Aorta (tissue), 5 donors: ENCODE results near the gene NAT8. TPM values are rescaled to one million over a fixed set of nuclear protein-coding genes. Genes with fewer than 3 reads are reported as not detected.
"Not testable (repeated sequence)": the region's sequence is repeated elsewhere in the genome, so short reads cannot be mapped to it uniquely, and the experiment has no call there.

Experiments
- ATAC-seq: fragments of 200-7000 bp; cut with Tn5 transposase; one replicate; pipeline ENCODE4 v1.9.1; 2022; ENCODE audit warnings: moderate library complexity; ENCODE audit not compliant: low FRiP score
- DNase-seq, 2 donors: peaks; one replicate each; pipeline ENCODE4 v3.0.0-alpha.2; 2020
- H3K27ac ChIP-seq, 2 donors: one replicate each; pipeline ENCODE4 v1.5.1; 2013; ENCODE audit warnings: low read length in 2 of 2, mild to moderate bottlenecking in 2 of 2, moderate library complexity in 2 of 2, control low read depth in 1 of 2, inconsistent platforms in 1 of 2, low read depth in 1 of 2
- H3K27me3 ChIP-seq, 2 donors: one replicate each; pipeline ENCODE4 v1.6.1; 2013; ENCODE audit warnings: control low read depth in 1 of 2, low read length in 1 of 2, mild to moderate bottlenecking in 1 of 2, moderate library complexity in 1 of 2; ENCODE audit not compliant: insufficient read depth in 2 of 2, control insufficient read depth in 1 of 2
- H3K36me3 ChIP-seq, 2 donors: one replicate each; pipeline ENCODE4 v1.6.1; 2013; ENCODE audit warnings: control low read depth in 1 of 2, low read length in 1 of 2, mild to moderate bottlenecking in 1 of 2; ENCODE audit not compliant: insufficient read depth in 2 of 2, control insufficient read depth in 1 of 2
- H3K4me1 ChIP-seq, 2 donors: one replicate each; pipeline ENCODE4 v1.6.1; 2013; ENCODE audit warnings: low read length in 2 of 2, control low read depth in 1 of 2, mild to moderate bottlenecking in 1 of 2, moderate library complexity in 1 of 2; ENCODE audit not compliant: insufficient read depth in 2 of 2, control insufficient read depth in 1 of 2
- H3K4me3 ChIP-seq, 2 donors: one replicate each; pipeline ENCODE4 v1.5.1; 2013; ENCODE audit warnings: low read length in 2 of 2, control low read depth in 1 of 2, mild to moderate bottlenecking in 1 of 2
- H3K9me3 ChIP-seq: one replicate; pipeline ENCODE4 v1.6.1; 2013; ENCODE audit warnings: mild to moderate bottlenecking, low read length; ENCODE audit not compliant: control insufficient read depth
- WGBS, 2 donors: extraction: QIAGEN DNeasy Blood & Tissue Kit; methylation state at CpG; one replicate each; pipeline ENCODE4 v1.1.7; 2013; 5-methylcytosine and 5-hydroxymethylcytosine counted together
- intact Hi-C, 2 donors: fragments of 100-400 bp; cut with DNase I; formaldehyde crosslinking; loops; one replicate each; pipeline versions ENCODE4 v1.14.2 to v1.15.0; 2022
- polyA plus RNA-seq, 2 donors: library from polyadenylated mRNA; stranded (reverse); fragments of 200-250 nt; gene quantifications; one replicate each; pipeline ENCODE4 v1.2.3, GENCODE V29; 2013
- total RNA-seq, 2 donors: library from RNA; stranded (reverse); fragmentation: NEBNext Ultra II Directional; extraction: Animal tissue kit (Norgen Biotek cat#: 25700); gene quantifications; one replicate each; pipeline ENCODE4 v1.2.1, GENCODE V29; 2021
- donor health status: healthy with polysubstance abuse.
- donor health status: Bipolar disorder and iron deficiency.
- donor health status: DM: no; HTN: no; CAD: no.
- donor health status: DM: no; HTN: no; CAD: no.
- donor health status: DM: yes; HTN: yes; CAD: no.

Gene NAT8
- total and polyA plus RNA-seq, 4 donors, result not detected

DNA sequence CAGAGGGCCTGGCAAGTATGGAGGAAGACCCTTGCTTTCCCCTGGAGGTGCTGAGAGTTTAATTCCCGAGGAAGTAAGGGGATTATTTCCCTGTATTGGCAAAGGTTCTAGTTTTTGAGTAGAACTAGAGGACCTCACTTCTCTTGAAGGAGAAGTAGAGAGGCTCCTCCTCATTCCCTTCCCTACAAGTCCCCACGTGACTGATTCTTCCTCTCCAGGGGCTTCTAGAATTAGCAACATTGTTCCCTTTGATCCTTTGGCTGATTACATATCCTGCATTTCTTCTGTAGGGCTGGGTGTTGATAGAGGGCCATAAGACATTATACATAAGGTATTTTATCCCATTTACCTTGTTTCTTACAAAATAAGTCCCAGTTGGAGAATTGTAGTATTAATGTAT, 35.8 kb upstream of the NAT8 start:
- ATAC-seq, H3K9me3 ChIP-seq, intact Hi-C loops, DNase-seq, H3K4me3 ChIP-seq, H3K27ac ChIP-seq, H3K36me3 ChIP-seq, H3K27me3 ChIP-seq, H3K4me1 ChIP-seq: not testable (repeated sequence)
- 59 to 76% methylated on average over 2 of the region's 2 CpGs for WGBS, 2 donors

DNA sequence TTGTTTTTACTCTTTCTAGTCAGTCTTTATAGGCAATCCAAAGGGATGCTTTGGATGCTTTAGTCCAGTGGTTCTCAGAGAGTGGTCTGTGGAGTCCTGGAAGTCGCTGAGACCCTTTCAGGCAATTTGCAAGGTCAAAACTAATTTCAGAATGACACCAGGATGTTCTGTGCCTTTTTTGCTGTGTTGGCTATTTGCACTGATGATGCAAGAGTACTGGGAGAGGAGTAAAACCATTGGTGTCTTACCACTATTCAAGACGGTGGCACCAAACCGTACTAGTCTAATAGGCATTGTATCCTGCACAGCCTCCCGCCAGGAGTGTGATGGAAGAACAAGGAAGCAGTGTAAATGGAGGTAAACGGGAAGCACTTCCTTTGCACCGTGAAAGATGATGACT, 34.0 kb upstream of the NAT8 start:
- H3K36me3 ChIP-seq, H3K9me3 ChIP-seq, H3K4me1 ChIP-seq, H3K27me3 ChIP-seq, ATAC-seq, H3K4me3 ChIP-seq, intact Hi-C loops, H3K27ac ChIP-seq, DNase-seq: not testable (repeated sequence)
- 74 to 87% methylated on average over 5 to 6 of the region's 6 CpGs for WGBS, 2 donors

DNA sequence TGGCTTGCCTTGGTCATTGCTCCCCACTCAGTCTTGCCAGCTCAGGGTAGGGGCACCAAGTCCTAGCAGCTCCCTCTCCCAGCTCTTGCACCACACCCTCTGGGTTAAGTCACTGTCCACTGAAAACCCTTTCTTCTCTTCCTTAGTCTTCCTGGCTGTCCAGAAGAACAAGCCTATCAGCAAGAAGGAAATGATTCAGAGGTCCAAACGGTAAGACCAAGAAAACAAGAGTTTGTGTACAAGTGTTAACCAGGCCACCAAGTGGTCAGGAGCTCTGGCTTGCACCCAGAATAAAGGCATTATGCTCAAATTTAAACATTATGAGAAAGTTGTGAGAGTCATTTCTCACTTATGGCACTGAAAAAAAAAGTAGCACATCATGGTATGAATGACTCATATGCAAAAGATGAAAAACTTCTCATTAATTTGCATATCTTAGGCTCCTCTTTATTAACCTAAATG, 32.5 kb upstream of the NAT8 start:
- WGBS, 2 donors, result 52% methylated on average over 1 of the region's 1 CpG
- not testable (repeated sequence) for H3K9me3 ChIP-seq, ATAC-seq

DNA sequence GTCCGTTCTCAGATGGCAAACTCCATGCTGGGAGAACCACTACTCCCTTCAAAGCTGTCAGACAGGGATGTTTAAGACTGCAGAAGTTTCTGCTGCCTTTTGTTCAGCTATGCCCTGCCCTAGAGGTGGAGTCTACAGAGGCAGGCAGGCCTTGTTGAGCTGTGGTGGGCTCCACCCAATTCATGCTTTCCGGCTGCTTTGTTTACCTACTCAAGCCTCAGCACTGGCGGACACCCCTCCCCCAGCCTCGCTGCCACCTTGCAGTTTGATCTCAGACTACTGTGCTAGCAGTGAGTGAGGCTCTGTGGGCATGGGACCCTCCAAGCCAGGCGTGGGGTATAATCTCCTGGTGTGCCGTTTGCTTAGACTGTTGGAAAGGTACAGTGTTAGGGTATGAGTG, 27.8 kb upstream of the NAT8 start:
- WGBS, 2 donors, result 76 to 79% methylated on average over 6 of the region's 6 CpGs
- H3K27me3 ChIP-seq, ATAC-seq, DNase-seq, H3K9me3 ChIP-seq, H3K4me1 ChIP-seq, H3K27ac ChIP-seq, H3K4me3 ChIP-seq, H3K36me3 ChIP-seq, intact Hi-C loops: not testable (repeated sequence)

More for the DNA sequence above, 32.5 kb upstream of the NAT8 start:
- H3K4me1 ChIP-seq, H3K27ac ChIP-seq, H3K36me3 ChIP-seq, intact Hi-C loops, DNase-seq, H3K27me3 ChIP-seq, H3K4me3 ChIP-seq: not testable (repeated sequence)

DNA sequence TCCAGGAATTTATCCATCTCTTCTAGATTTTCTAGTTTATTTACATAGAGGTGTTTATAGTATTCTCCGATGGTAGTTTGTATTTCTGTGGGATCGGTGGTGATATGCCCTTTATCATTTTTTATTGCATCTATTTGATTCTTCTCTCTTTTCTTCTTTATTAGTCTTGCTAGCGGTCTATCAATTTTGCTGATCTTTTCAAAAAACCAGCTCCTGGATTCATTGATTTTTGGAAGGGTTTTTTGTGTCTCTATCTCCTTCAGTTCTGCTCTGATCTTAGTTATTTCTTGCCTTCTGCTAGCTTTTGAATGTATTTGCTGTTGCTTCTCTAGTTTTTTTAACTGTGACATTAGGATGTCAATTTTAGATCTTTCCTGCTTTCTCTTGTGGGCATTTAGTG, 25.0 kb upstream of the NAT8 start:
- 83 to 88% methylated on average over 3 of the region's 3 CpGs for WGBS, 2 donors
- ATAC-seq, result not testable (repeated sequence)

DNA sequence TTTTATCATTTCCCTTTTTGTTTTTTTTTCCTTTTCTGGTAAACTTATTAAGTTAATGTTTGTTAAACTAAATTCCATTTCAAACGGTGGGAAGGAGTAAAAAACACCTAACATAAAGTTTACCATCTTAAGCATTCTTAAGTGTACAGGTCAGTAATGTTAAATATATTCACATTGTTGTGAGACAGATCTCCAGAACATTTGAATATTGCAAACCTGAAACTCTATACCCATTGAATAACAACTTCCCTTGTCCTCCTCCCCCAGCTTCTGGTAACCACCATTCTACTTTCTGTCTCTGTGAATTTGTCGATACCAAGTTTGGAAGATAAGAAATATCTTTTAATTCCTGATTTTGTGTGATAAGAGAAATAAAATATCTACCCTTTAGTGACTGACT, 12.0 kb upstream of the NAT8 start:
- H3K9me3 ChIP-seq, result no peaks in the 10 kb centered on the region
- H3K27ac ChIP-seq, result no peak overlapping the region
- 60 to 62% methylated on average over 2 of the region's 2 CpGs for WGBS, 2 donors
- H3K4me3 ChIP-seq, result no peak overlapping the region
- no peak for ATAC-seq
- H3K36me3 ChIP-seq, result no peaks in the 10 kb centered on the region
- no peaks in the 10 kb centered on the region for H3K4me1 ChIP-seq
- no peak for DNase-seq
- intact Hi-C loops, result no loop called here
- no peaks in the 10 kb centered on the region for H3K27me3 ChIP-seq

More for the DNA sequence above, 25.0 kb upstream of the NAT8 start:
- H3K9me3 ChIP-seq, H3K36me3 ChIP-seq, H3K4me1 ChIP-seq, H3K27ac ChIP-seq, H3K4me3 ChIP-seq, intact Hi-C loops, DNase-seq, H3K27me3 ChIP-seq: not testable (repeated sequence)

DNA sequence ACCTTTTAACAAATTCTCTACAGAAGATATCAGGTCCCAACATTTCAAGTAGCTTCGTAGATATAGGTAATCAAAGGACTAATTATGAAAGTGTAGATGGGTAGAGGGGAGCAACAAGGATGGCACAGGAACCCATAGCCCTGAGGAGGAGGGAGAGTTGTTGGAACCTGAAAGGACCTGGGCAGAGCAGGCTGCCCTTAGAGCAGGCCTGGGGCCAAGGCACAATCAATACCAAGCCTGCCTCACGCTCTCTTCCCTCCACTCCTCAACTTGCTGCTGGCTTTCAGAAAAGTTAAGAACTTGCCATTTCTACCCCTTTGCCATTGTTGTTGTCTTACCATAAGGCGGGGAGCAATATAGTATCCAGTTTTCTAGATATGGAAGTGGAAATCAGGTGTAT, 10.1 kb upstream of the NAT8 start:
- H3K27ac ChIP-seq, result no peak overlapping the region
- H3K9me3 ChIP-seq, result peaks cover 6% of the 10 kb centered on the region
- no peaks in the 10 kb centered on the region for H3K36me3 ChIP-seq
- H3K4me3 ChIP-seq, result no peak overlapping the region
- no peak for DNase-seq
- H3K4me1 ChIP-seq, result no peaks in the 10 kb centered on the region
- H3K27me3 ChIP-seq, result no peaks in the 10 kb centered on the region
- ATAC-seq, result no peak
- intact Hi-C loops, result no loop called here
- 90 to 94% methylated on average over 3 of the region's 3 CpGs for WGBS, 2 donors

DNA sequence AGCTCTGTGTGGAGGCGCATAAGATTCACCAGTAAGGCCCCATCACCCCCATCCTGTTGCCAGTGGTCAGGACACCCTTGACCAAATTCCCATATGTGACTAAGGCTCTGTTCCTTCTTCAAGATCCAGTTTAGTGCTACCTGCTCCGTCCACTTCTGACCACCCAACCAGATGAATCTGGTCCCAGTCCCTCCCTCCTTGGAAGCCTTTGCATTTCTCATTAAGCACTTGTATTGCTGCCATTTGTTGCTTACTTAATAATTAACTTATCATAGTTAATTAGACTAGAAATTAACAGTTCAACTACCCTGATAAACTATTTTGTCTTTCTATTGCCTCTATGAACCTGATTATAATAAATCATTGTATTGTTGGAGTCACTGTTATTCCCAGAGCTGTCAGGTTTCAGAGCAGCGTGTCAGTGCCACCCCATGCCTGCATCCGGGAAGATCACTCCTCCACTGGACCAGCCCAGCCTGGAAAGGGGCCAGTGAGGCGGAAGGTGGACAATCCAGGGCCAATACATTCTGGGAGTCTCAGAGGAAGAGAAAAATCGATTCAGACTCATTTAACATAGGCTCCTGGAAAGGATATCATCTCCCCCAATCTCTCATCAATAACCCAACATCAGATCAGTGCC, 9.5 kb upstream of the NAT8 start:
- no peak overlapping the region for H3K4me3 ChIP-seq
- WGBS, 2 donors, result 66 to 73% methylated on average over 6 of the region's 6 CpGs

DNA sequence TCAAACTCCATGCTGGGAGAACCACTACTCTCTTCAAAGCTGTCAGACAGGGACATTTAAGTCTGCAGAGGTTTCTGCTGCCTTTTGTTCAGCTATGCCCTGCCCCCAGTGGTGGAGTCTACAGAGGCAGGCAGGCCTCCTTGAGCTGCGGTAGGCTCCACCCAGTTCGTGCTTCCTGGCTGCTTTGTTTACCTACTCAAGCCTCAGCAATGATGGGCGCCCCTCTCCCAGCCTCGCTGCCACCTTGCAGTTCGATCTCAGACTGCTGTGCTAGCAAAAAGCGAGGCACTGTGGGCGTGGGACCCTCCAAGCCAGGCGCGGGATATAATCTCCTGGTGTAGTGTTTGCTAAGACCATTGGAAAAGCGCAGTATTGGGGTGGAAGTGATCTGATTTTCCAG, 5.5 kb upstream of the NAT8 start:
- ATAC-seq, H3K27ac ChIP-seq, H3K4me1 ChIP-seq, intact Hi-C loops, H3K9me3 ChIP-seq, H3K4me3 ChIP-seq, H3K27me3 ChIP-seq, H3K36me3 ChIP-seq, DNase-seq: not testable (repeated sequence)
- 88 to 89% methylated on average over 10 of the region's 10 CpGs for WGBS, 2 donors

More for the DNA sequence above, 9.5 kb upstream of the NAT8 start:
- no peaks in the 10 kb centered on the region for H3K4me1 ChIP-seq
- H3K27ac ChIP-seq, result no peak overlapping the region
- H3K36me3 ChIP-seq, result no peaks in the 10 kb centered on the region
- ATAC-seq (no peak), DNase-seq (no peak)
- intact Hi-C loops, result no loop called here
- no peaks in the 10 kb centered on the region for H3K27me3 ChIP-seq
- H3K9me3 ChIP-seq, result peaks cover 6% of the 10 kb centered on the region
